ENCODE measurements around the gene HSD17B8.

Gene HSD17B8

GRCh38 chr6:33195304-33196165, 8.9 kb upstream of the HSD17B8 start:
- Mint-ChIP-seq H3K4me1 (peaks cover 75% of the 10 kb centered on the region), H3K4me3 (peak overlapping the region; percentile 36), H3K27ac (no peak overlapping the region), H3K27me3 (ENCODE audit: low read depth, poor library complexity) (peaks cover 53% of the 10 kb centered on the region), H3K9me3 (no peaks in the 10 kb centered on the region), H3K36me3 (ENCODE audit: low read depth) (peaks cover 37% of the 10 kb centered on the region)
- no peak for TF ChIP-seq CTCF (IDR thresholded peaks at IDR 0.05)
- DNase-seq: peak; percentile 63

DNA sequence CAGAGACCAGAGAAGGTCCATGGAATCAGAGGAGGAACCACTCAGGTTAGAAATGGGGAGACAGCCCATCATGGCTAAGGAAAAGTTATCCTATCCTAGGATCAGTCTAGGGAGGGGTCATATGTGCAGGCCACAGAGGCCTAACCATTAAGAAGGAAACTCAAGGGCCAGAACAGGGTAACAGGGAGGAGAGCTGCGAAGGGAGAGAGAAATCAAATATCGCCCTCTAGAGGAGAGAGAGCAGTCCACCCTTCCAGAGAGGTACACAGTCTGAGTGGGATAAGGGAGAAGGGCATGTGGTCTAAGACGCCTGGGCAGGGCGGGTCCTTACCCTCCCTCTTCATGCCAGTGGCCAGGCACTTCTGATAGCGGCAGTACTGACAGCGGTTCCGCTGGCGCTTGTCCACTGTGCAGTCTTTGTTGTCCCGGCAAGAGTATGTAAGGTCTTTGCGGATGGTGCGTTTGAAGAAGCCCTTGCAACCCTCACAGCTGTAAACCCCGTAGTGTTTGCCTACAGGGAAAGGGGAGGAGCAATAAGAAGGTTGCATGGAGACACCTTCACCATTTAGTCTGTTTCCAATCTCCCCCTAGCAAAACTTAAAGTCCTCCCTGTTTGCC, 6.9 kb upstream of the HSD17B8 start:
- Mint-ChIP-seq H3K9me3 (no peaks in the 10 kb centered on the region), H3K36me3 (ENCODE audit: low read depth) (peaks cover 48% of the 10 kb centered on the region), H3K4me3 (peak overlapping the region; percentile 99), H3K4me1 (peaks cover 76% of the 10 kb centered on the region), H3K27ac (no peak overlapping the region), H3K27me3 (ENCODE audit: low read depth, poor library complexity) (peaks cover 33% of the 10 kb centered on the region)
- peak; percentile 66 for TF ChIP-seq CTCF (IDR thresholded peaks at IDR 0.05)
- peak; percentile 40 for DNase-seq

GRCh38 chr6:33198159-33198852, 6.1 kb upstream of the HSD17B8 start:
- no peaks in the 10 kb centered on the region for H3K9me3 Mint-ChIP-seq
- DNase-seq: no peak
- peak overlapping the region; percentile 99 for H3K4me3 Mint-ChIP-seq
- TF ChIP-seq CTCF (IDR thresholded peaks at IDR 0.05): no peak
- peak overlapping the region; percentile 80 for H3K27ac Mint-ChIP-seq
- H3K27me3 Mint-ChIP-seq (ENCODE audit: low read depth, poor library complexity): peaks cover 25% of the 10 kb centered on the region
- H3K4me1 Mint-ChIP-seq: peaks cover 79% of the 10 kb centered on the region
- H3K36me3 Mint-ChIP-seq (ENCODE audit: low read depth): peaks cover 56% of the 10 kb centered on the region

GRCh38 chr6:33198853-33199436, 5.5 kb upstream of the HSD17B8 start:
- H3K4me1 Mint-ChIP-seq: peaks cover 85% of the 10 kb centered on the region
- no peak for DNase-seq
- H3K36me3 Mint-ChIP-seq (ENCODE audit: low read depth): peaks cover 54% of the 10 kb centered on the region
- H3K27me3 Mint-ChIP-seq (ENCODE audit: low read depth, poor library complexity): peaks cover 21% of the 10 kb centered on the region
- TF ChIP-seq CTCF (IDR thresholded peaks at IDR 0.05): no peak
- H3K4me3 Mint-ChIP-seq: peak overlapping the region; percentile 99
- peak overlapping the region; percentile 86 for H3K27ac Mint-ChIP-seq
- no peaks in the 10 kb centered on the region for H3K9me3 Mint-ChIP-seq

- peaks cover 87% of the 10 kb centered on the region for H3K4me1 Mint-ChIP-seq
- no peak for DNase-seq
- H3K4me3 Mint-ChIP-seq: peak overlapping the region; percentile 99
- H3K9me3 Mint-ChIP-seq: no peaks in the 10 kb centered on the region
- H3K27me3 Mint-ChIP-seq (ENCODE audit: low read depth, poor library complexity): peaks cover 18% of the 10 kb centered on the region
- no peak for TF ChIP-seq CTCF (IDR thresholded peaks at IDR 0.05)
- H3K27ac Mint-ChIP-seq: peak overlapping the region; percentile 86
- H3K36me3 Mint-ChIP-seq (ENCODE audit: low read depth): peaks cover 46% of the 10 kb centered on the region
These were observed 4.7 kb upstream of the HSD17B8 start for GRCh38 chr6:33199687-33200218.

Data from nephron progenitor cell (in vitro differentiated cells).